HepG2 (cell line): ENCODE measurements around the gene BMP8A. TPM values are rescaled to one million over a fixed set of nuclear protein-coding genes. Genes with fewer than 3 reads are reported as not detected.

ENCODE experiments used
- ATAC-seq: fragments of 200-7000 bp; cut with Tn5 transposase; 3 replicates; pipeline ENCODE4 v1.9.1; 2020; ENCODE audit warnings: mild to moderate bottlenecking, moderate library complexity
- BruUV-seq: library from RNA; stranded (reverse); fragments of 400-500 nt; replicated peaks from 2 replicates; lab custom pipeline; 2021; lab: Mats Ljungman, UMichigan
- CTCF ChIA-PET: fragments of 300-600 bp; formaldehyde crosslinking; extraction: SDS; loops from one replicate; lab custom pipeline; 2021; ENCODE audit warnings: low total read pairs, inconsistent platforms, low intra/inter-chr PET ratio; lab: Yijun Ruan, JAX
- POLR2A ChIA-PET: fragments of 350-600 bp; sonication (Branson Sonifier 250); formaldehyde crosslinking; loops from one replicate; lab custom pipeline; 2020; ENCODE audit warnings: antibody characterized with exemption, inconsistent platforms; lab: Yijun Ruan, JAX
- DNase-seq: peaks from one replicate; pipeline ENCODE4 v3.0.0-alpha.2; 2015; ENCODE audit warnings: low spot score
- FAIRE-seq: peaks from 3 replicates; lab custom pipeline; 2011; peaks lifted over from hg19 to GRCh38; lab: Jason Lieb, UNC
- H2AFZ ChIP-seq: one replicate; pipeline ENCODE4 v1.6.1; 2011; ENCODE audit warnings: low read length, inconsistent platforms
- H3K27ac ChIP-seq: fragments of 300-600 bp; 3 replicates; pipeline ENCODE4 v1.8.0; 2011; ENCODE audit warnings: mixed run types, mild to moderate bottlenecking, mixed read lengths, low read length, inconsistent platforms; ENCODE audit not compliant: insufficient read depth; ENCODE audit errors: extremely low read length
- H3K27me3 ChIP-seq, 2 experiments: fragments of 200-600 bp in 1 of 2; 2 replicates in 1 of 2; 3 replicates in 1 of 2; pipeline versions ENCODE4 v1.6.0 to v1.8.0; 2011; ENCODE audit warnings: low read length in 2 of 2, mild to moderate bottlenecking in 2 of 2, moderate library complexity in 2 of 2, inconsistent platforms in 1 of 2; ENCODE audit not compliant: insufficient read depth in 2 of 2, control insufficient read depth in 1 of 2
- H3K36me3 ChIP-seq, 2 experiments: fragments of 200-600 bp in 1 of 2; replicated peaks in 1 of 2; 2 replicates in 1 of 2; 3 replicates in 1 of 2; pipeline versions ENCODE4 v1.5.1 to v1.8.0; 2011; ENCODE audit warnings: low read length in 2 of 2, inconsistent platforms in 1 of 2; ENCODE audit not compliant: insufficient read depth in 2 of 2, control insufficient read depth in 1 of 2
- H3K4me1 ChIP-seq: 2 replicates; pipeline ENCODE4 v1.5.1; 2012; ENCODE audit warnings: low read length, inconsistent platforms; ENCODE audit not compliant: insufficient read depth
- H3K4me2 ChIP-seq: 2 replicates; pipeline ENCODE4 v1.6.0; 2011; ENCODE audit warnings: low read depth, low read length, inconsistent platforms
- H3K4me3 ChIP-seq, 3 experiments: fragments of 200-600 bp in 1 of 3; sonication (generic), shearing (Covaris generic) in 1 of 3; replicated peaks in 1 of 3; 2 replicates each; pipeline ENCODE4 v1.5.1; 2011 to 2016; ENCODE audit warnings: low read length in 3 of 3, inconsistent platforms in 2 of 3, low read depth in 2 of 3, mild to moderate bottlenecking in 2 of 3, control low read depth in 1 of 3, mixed read lengths in 1 of 3; ENCODE audit not compliant: insufficient read depth in 1 of 3
- H3K79me2 ChIP-seq: one replicate; pipeline ENCODE4 v1.6.1; 2011; ENCODE audit warnings: low read length, inconsistent platforms; ENCODE audit not compliant: insufficient read depth
- H3K9ac ChIP-seq: 2 replicates; pipeline ENCODE4 v1.6.0; 2011; ENCODE audit warnings: mild to moderate bottlenecking, low read depth, low read length, inconsistent platforms; ENCODE audit not compliant: insufficient read depth
- H3K9me3 ChIP-seq: 2 replicates; pipeline ENCODE4 v1.5.1; 2012; ENCODE audit warnings: mild to moderate bottlenecking, low read length
- H4K20me1 ChIP-seq: 2 replicates; pipeline ENCODE4 v1.6.0; 2011; ENCODE audit warnings: inconsistent platforms, mild to moderate bottlenecking, low read length, moderate library complexity; ENCODE audit not compliant: insufficient read depth
- KAT2B ChIP-seq: fragments of 150-350 bp; IDR thresholded peaks from 2 replicates; pipeline ENCODE4 v1.6.1; 2014; ENCODE audit warnings: low read depth, low read length, borderline replicate concordance
- SMARCE1 ChIP-seq: fragments of 450-650 bp; IDR thresholded peaks from 2 replicates; pipeline ENCODE4 v1.6.1; 2017; ENCODE audit warnings: borderline replicate concordance
- SNAPC5 ChIP-seq: sonication (generic); formaldehyde crosslinking; IDR thresholded peaks from 2 replicates; pipeline ENCODE4 v1.8.1; 2023; ENCODE audit warnings: mild to moderate bottlenecking, missing genetic modification reagents, borderline replicate concordance
- THAP9 ChIP-seq: sonication (generic); formaldehyde crosslinking; IDR thresholded peaks from 2 replicates; pipeline ENCODE4; 2020; ENCODE audit warnings: missing genetic modification reagents, mild to moderate bottlenecking, borderline replicate concordance
- ZNF275 ChIP-seq: sonication (generic); formaldehyde crosslinking; IDR thresholded peaks from 2 replicates; pipeline ENCODE4 v1.8.0; 2022; ENCODE audit warnings: missing genetic modification reagents, mild to moderate bottlenecking, inconsistent platforms, borderline replicate concordance
- ZNF709 ChIP-seq: sonication (generic); formaldehyde crosslinking; IDR thresholded peaks from 2 replicates; pipeline ENCODE4 v1.5.0; 2020; ENCODE audit warnings: mild to moderate bottlenecking, missing genetic modification reagents
- ZNF710 ChIP-seq: sonication (generic); formaldehyde crosslinking; IDR thresholded peaks from 2 replicates; pipeline ENCODE4 v1.5.0; 2020; ENCODE audit warnings: mild to moderate bottlenecking, missing genetic modification reagents, borderline replicate concordance
- ZNF768 ChIP-seq: sonication (generic); formaldehyde crosslinking; IDR thresholded peaks from 2 replicates; pipeline ENCODE4 v1.4.0; 2020; ENCODE audit warnings: missing genetic modification reagents
- WGBS: methylation state at CpG from one replicate; pipeline ENCODE4 v1.1.6; 2017; ENCODE audit warnings: low lambda C conversion rate; 5-methylcytosine and 5-hydroxymethylcytosine counted together
- in situ Hi-C: cut with HindIII; loops from 2 replicates; pipeline ENCODE4 v1.10.0; 2017; ENCODE audit warnings: low pct_unique_long_range_greater_than_20kb; ENCODE audit not compliant: extremely low pct_ligation_motif_present
- intact Hi-C: fragments of 100-400 bp; cut with micrococcal nuclease; formaldehyde crosslinking; loops from one replicate; pipeline ENCODE4 v1.10.0; 2022; ENCODE audit not compliant: unreplicated experiment
- polyA plus RNA-seq, 8 experiments: library from polyadenylated mRNA; depleted of rRNA in 3 of 8; stranded (reverse) in 7 of 8; unstranded in 1 of 8; fragments of >200 nt; fragmentation: Illumina TruSeq in 4 of 8; extraction: Trizol in 4 of 8; gene quantifications; 2 replicates each; pipeline versions ENCODE4 v1.2.1 to v1.2.3, GENCODE V29; 2011 to 2016; ENCODE audit warnings: low read depth in 4 of 8, missing spikeins in 1 of 8, mixed read lengths in 1 of 8; ENCODE audit not compliant: insufficient read depth in 1 of 8
- total RNA-seq, 5 experiments: library from RNA; depleted of rRNA; stranded (reverse); fragments of >200 nt; fragmentation: Illumina TruSeq; extraction: Trizol; gene quantifications; 2 replicates each; pipeline ENCODE4 v1.2.3, GENCODE V29; 2016; ENCODE audit warnings: low read depth in 1 of 5

BMP8A gene
- total and polyA plus RNA-seq, 2 of the 13 experiments (the other 11 are each of a cell fraction or from before 2014, with no cell fraction given) = 0.05 TPM; not detected in 1

- no TSS peak for BruUV-seq
- TF ChIP-seq ZNF709 (CRISPR knock-in tag) = no peak
- TF ChIP-seq ZNF768 = peak; percentile 40; the same call in 1 of the 2 replicates
- no peak for TF ChIP-seq SMARCE1
- TF ChIP-seq SNAPC5 (CRISPR knock-in tag) = no peak
- H2AFZ ChIP-seq = no peak overlapping the region
- intact Hi-C loops = no loop called here
- no peak overlapping the region for H3K4me3 ChIP-seq
- 88% methylated on average over 11 of the region's 17 CpGs for WGBS
- H3K79me2 ChIP-seq = no peaks in the 10 kb centered on the region
- no peak overlapping the region for H3K4me2 ChIP-seq
- ATAC-seq (no peak), DNase-seq (no peak), FAIRE-seq (no peak)
- in situ Hi-C loops = loop anchor here (25.0 kb wide), 1 partner anchor 438 kb away; no protein-coding TSS in a partner anchor
- H3K36me3 ChIP-seq = no peaks in the 10 kb centered on the region
- CTCF ChIA-PET = no interaction called here
- H3K4me1 ChIP-seq = no peaks in the 10 kb centered on the region
- no peak overlapping the region for H3K27ac ChIP-seq
- H3K9me3 ChIP-seq = no peaks in the 10 kb centered on the region
- POLR2A ChIA-PET = no interaction called here
- no peaks in the 10 kb centered on the region for H4K20me1 ChIP-seq
- H3K9ac ChIP-seq = no peak overlapping the region
- no peaks in the 10 kb centered on the region for H3K27me3 ChIP-seq
These were observed 34.1 kb downstream of the BMP8A start for GRCh38 chr1:39525366-39526165.

GRCh38 chr1:39526466-39527189 lies 35.2 kb downstream of the BMP8A start:
- no peak for DNase-seq
- Histone ChIP-seq H3K4me1 (no peaks in the 10 kb centered on the region), H4K20me1 (no peaks in the 10 kb centered on the region), H3K9ac (no peak overlapping the region), H3K4me2 (no peak overlapping the region), H2AFZ (no peak overlapping the region), H3K9me3 (no peaks in the 10 kb centered on the region), H3K4me3 (no peak overlapping the region), H3K27ac (no peak overlapping the region), H3K79me2 (no peaks in the 10 kb centered on the region), H3K36me3 (no peaks in the 10 kb centered on the region), H3K27me3 (no peaks in the 10 kb centered on the region)
- 97% methylated on average over 9 of the region's 11 CpGs for WGBS
- no peak for FAIRE-seq
- ATAC-seq = no peak
- intact Hi-C loops (no loop called here), in situ Hi-C loops (loop anchor here (25.0 kb wide), 1 partner anchor 439 kb away; no protein-coding TSS in a partner anchor)
- no TSS peak for BruUV-seq
- CTCF ChIA-PET = no interaction called here
- POLR2A ChIA-PET = no interaction called here
- TF ChIP-seq ZNF710 (CRISPR knock-in tag) (no peak), THAP9 (no peak), ZNF275 (no peak), KAT2B (no peak)
